HG03575 (cell line): Measurements from ENCODE around the gene CDK2.
A peak's percentile ranks its signal among the peaks of the same experiment; 100 is the strongest.
"Not testable (repeated sequence)": the region's sequence is repeated elsewhere in the genome, so short reads cannot be mapped to it uniquely, and the experiment has no call there.

Experiments
- ATAC-seq: cut with Tn5 transposase; IDR thresholded peaks from one replicate; pipeline ENCODE4 v1.9.1; 2021; ENCODE audit not compliant: unreplicated experiment, insufficient number of reproducible peaks, low FRiP score; ENCODE audit errors: extremely low read depth

The CDK2 gene

DNA sequence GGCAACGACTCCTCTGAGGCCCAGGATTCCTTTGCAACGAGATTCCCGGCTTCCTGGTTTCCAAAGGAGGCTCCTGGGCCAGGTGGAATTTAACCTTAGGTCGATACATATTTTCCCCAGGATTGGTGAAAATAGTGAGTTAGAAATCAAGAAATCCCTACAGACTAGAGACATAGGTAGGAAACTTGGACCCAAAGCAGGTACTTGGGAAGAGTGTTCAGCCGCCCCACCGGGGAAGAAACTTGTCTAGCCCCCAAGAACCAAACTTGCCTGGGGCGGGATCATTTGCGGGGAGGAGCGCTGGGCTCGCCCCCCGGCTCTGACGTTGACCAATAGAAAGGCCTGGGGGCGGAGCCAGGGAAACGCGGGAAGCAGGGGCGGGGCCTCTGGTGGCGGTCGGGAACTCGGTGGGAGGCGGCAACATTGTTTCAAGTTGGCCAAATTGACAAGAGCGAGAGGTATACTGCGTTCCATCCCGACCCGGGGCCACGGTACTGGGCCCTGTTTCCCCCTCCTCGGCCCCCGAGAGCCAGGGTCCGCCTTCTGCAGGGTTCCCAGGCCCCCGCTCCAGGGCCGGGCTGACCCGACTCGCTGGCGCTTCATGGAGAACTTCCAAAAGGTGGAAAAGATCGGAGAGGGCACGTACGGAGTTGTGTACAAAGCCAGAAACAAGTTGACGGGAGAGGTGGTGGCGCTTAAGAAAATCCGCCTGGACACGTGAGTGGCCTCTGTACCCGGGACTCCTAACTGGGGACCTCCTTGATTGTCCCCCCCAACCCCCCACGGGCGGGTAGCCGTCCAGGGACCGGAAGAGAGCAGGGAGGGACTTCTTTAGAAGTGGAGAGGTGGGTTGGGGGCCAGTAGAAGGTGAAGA is at the start of gene CDK2:
Gene CDK2, plus strand, starts transcription at position 423 of the 874 bp plus-strand sequence. Its CDS starts 179 bp downstream, at position 602.
- ATAC-seq, result peak; percentile 40

- not testable (repeated sequence) for ATAC-seq
Measured at GRCh38 chr12:55919032-55919431, 47.6 kb upstream of the CDK2 start.

DNA sequence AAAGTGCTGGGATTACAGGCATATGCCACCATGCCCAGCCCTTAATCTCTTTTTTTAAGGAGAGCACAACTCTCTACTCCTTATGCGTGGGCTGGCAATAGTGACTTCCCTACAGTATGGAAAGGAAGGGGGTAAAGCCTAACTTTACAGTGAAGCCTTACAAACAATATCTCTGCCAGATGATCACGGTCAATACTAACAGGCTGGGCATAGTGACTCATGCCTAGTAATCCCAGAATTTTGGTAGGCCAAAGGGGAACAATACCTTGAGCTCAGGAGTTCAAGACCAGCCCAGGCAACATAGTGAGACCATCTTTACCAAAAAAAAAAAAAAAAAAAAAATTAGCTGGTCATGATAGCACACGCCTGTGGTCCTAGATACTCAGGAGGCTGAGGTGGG is 44.5 kb upstream of the CDK2 start:
- no peak for ATAC-seq

- not testable (repeated sequence) for ATAC-seq
Measured at GRCh38 chr12:55923648-55924047, 43.0 kb upstream of the CDK2 start.

- ATAC-seq, result no peak
Measured at GRCh38 chr12:55925371-55925770, 41.3 kb upstream of the CDK2 start.

GRCh38 chr12:55925870-55926737 is 40.5 kb upstream of the CDK2 start:
- no peak for ATAC-seq

GRCh38 chr12:55926738-55927587 is 39.7 kb upstream of the CDK2 start:
- ATAC-seq, result no peak

DNA sequence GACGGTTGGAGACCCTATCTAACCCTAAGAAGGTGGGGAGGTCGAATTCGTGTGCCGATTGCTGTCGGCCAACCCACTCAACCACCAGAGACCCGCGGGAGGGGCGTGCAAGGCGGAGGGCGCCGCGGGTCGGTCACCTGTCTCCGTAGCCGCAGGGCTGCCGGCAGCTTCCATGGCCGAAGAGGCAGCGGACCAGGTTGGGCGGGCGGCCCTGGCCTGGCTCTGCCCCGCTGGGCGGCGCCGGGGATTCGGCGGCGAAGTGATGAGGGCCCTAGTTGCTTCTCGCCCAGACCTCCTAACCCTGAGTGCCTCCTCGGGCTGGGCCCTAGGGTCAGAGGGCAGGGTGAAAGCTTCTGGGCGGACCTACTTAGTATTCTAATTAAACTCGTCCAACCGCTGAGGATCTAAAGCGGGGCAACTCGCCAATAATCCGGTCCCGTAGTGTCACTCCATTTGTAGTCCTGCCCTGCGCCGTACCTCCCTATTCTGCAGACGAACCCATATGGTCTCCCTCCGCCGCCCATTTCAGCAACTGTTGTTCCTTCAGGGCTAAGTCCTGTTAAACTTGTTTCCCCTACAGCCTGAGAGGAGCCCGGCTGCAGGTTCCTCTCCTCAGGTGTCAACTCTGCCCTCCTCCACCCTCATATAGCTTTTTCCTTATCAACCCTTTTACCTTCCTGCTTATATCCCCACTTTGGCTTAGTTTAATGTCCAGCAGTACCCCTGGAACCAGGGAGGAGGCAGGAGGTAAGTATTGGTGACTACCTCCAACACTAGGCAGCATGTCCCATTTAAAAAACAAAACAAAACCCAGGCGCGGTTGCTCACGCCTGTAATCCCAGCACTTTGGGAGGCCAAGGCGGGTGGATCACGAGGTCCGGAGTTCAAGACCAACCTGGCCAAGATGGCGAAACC is 38.8 kb upstream of the CDK2 start, which contains the start of gene PYM1:
Gene PYM1, minus strand, starts transcription at position 307 of the 915 bp plus-strand sequence. Its CDS starts 133 bp downstream, at position 174.
- no peak for ATAC-seq

- ATAC-seq, result peak; percentile 31
Measured at GRCh38 chr12:55929306-55929791, 37.3 kb upstream of the CDK2 start.

DNA sequence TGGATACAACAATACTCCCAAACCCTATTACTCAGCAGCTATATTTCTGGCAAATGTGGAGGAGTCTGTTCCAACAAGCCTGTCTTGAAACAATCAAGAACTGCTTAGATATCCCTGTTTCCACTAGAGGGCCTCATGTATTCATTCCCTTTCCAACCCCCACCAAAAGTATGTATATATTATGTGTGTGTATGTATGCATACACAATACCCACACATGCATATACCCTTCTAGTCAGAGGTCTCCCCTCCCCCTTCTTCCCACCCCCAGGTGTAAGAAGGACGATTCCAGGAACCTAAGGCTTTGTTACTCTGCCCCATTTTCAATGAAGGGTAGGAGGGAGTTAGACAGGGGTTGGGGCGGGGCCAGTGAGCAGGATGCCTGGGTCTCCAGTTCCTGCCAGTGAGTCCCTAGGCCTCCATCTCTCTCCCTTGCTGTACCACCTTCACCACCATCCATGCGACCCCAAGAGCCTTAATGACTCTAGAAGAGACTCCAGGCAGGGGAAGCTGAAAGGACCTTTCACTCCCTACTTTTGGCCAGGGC is 35.8 kb upstream of the CDK2 start, which contains the start of gene DGKA:
Gene DGKA, plus strand, starts transcription at position 392 of the 546 bp plus-strand sequence. CDS start 5,342 bp downstream, outside the sequence.
- no peak for ATAC-seq

- no peak for ATAC-seq
Measured at GRCh38 chr12:55931317-55931779, 35.3 kb upstream of the CDK2 start.

DNA sequence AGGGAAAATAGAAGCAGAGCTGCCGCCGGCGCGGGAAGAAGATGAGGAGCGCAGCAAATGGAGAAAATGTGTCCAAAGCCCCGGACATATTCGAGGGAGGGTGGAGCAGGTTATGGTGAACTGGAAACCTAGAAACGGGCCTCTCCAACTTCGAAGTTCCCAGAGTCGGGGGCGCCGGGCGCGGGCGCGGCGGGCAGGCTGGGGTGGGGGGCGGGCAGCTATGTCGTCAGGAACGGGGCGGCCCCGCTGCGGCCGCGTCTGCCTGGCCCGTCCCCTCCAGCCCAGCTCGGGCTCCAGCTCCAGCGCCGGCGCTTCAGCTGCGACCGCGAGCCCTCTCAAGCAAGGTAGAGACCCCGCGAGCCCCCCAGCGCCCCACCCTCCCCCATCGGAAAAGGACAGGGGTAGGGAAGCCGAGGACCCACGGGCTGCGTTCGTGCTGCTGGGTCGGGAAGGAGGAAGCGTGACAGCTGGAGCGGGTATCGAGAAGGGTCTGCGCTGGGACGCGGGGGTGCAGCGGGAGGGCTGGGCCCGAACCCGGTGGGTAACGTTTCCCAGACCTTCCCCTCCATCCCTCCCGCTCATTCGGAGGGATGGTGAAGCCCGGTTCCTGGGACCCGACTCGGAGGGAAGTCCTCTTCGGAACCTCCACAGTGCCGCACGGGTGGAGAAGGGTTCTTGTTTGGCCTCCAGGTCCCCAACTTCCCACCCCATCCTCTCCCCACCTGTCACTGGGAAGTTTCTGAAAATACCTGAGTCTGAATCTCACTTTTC is 34.7 kb upstream of the CDK2 start:
- ATAC-seq, result no peak

- no peak for ATAC-seq
Measured at GRCh38 chr12:55932551-55932910, 34.1 kb upstream of the CDK2 start.

GRCh38 chr12:55933169-55933798 is 33.3 kb upstream of the CDK2 start:
- ATAC-seq, result no peak

GRCh38 chr12:55933799-55934742 is 32.6 kb upstream of the CDK2 start:
- no peak for ATAC-seq
